C4-2B (cell line): ENCODE measurements around the gene MKLN1.

Experiments
- H3K27ac ChIP-seq: fragments of 450-650 bp; 2 replicates; pipeline ENCODE4 v1.5.1; 2017
- CTCF ChIP-seq: fragments of 450-650 bp; conservative IDR thresholded peaks from 2 replicates; pipeline ENCODE4 v1.5.1; 2017; ENCODE audit warnings: mild to moderate bottlenecking
- ZFX ChIP-seq: fragments of 450-650 bp; IDR thresholded peaks from 2 replicates; pipeline ENCODE4 v1.6.1; 2017

MKLN1 gene

GRCh38 chr7:131483586-131483985 is 155.9 kb downstream of the MKLN1 start:
- no peak for TF ChIP-seq CTCF
- no peak for TF ChIP-seq ZFX
- H3K27ac ChIP-seq, result no peak overlapping the region

- no peak for TF ChIP-seq ZFX
- no peak for TF ChIP-seq CTCF
- H3K27ac ChIP-seq, result no peak overlapping the region
Observed at GRCh38 chr7:131486346-131486745, 158.7 kb downstream of the MKLN1 start.

GRCh38 chr7:131487217-131487616 is 159.5 kb downstream of the MKLN1 start:
- no peak overlapping the region for H3K27ac ChIP-seq
- TF ChIP-seq ZFX (no peak), CTCF (no peak)

GRCh38 chr7:131488361-131488760 is 160.7 kb downstream of the MKLN1 start:
- H3K27ac ChIP-seq, result no peak overlapping the region
- TF ChIP-seq CTCF (peak; percentile 31), ZFX (no peak)

GRCh38 chr7:131489196-131489595 is 161.5 kb downstream of the MKLN1 start:
- TF ChIP-seq ZFX (no peak), CTCF (no peak)
- H3K27ac ChIP-seq, result no peak overlapping the region

- TF ChIP-seq CTCF (no peak), ZFX (no peak)
Observed at GRCh38 chr7:131489881-131490280, 162.2 kb downstream of the MKLN1 start.

GRCh38 chr7:131493081-131493480 is 165.4 kb downstream of the MKLN1 start:
- no peak for TF ChIP-seq CTCF
- no peak for TF ChIP-seq ZFX

More at GRCh38 chr7:131489881-131490280, 162.2 kb downstream of the MKLN1 start:
- H3K27ac ChIP-seq, result no peak overlapping the region

More at GRCh38 chr7:131493081-131493480, 165.4 kb downstream of the MKLN1 start:
- no peak overlapping the region for H3K27ac ChIP-seq
